HepG2 (cell line): Measurements from ENCODE around the gene CALML6. TPM values are rescaled to one million over a fixed set of nuclear protein-coding genes. Genes with fewer than 3 reads are reported as not detected.

Source experiments
- CEBPG ChIP-seq: IDR thresholded peaks from 2 replicates; pipeline ENCODE4 v1.6.1; 2016
- CHD2 ChIP-seq: IDR thresholded peaks from 2 replicates; pipeline ENCODE4 v1.6.1; 2011; ENCODE audit warnings: low read depth, low read length, improper control_type of control experiment
- KDM2A ChIP-seq: sonication (generic); formaldehyde crosslinking; IDR thresholded peaks from 2 replicates; pipeline ENCODE4 v1.4.0; 2020; ENCODE audit warnings: low read depth, missing genetic modification reagents, borderline replicate concordance
- RBFOX2 ChIP-seq: fragments of 200-400 bp; formaldehyde crosslinking; IDR thresholded peaks from 2 replicates; pipeline ENCODE4 v1.6.1; 2017; ENCODE audit warnings: low read depth, mild to moderate bottlenecking, low read length
- TBL1XR1 ChIP-seq: fragments of 150-350 bp; IDR thresholded peaks from 2 replicates; pipeline ENCODE4 v1.6.1; 2014; ENCODE audit warnings: borderline replicate concordance, low read length; ENCODE audit not compliant: partially characterized antibody
- ZNF121 ChIP-seq: sonication (generic); formaldehyde crosslinking; IDR thresholded peaks from 2 replicates; pipeline ENCODE4 v1.5.0; 2020; ENCODE audit warnings: mild to moderate bottlenecking, missing genetic modification reagents
- ZNF143 ChIP-seq: sonication (generic); formaldehyde crosslinking; IDR thresholded peaks from 2 replicates; pipeline ENCODE4 v1.4.0; 2020; ENCODE audit warnings: missing genetic modification reagents
- ZNF207 ChIP-seq: fragments of 450-650 bp; IDR thresholded peaks from 2 replicates; pipeline ENCODE4 v1.6.1; 2016; ENCODE audit warnings: antibody characterized with exemption, borderline replicate concordance
- ZNF256 ChIP-seq: sonication (generic); formaldehyde crosslinking; conservative IDR thresholded peaks from 2 replicates; pipeline ENCODE4 v1.4.0; 2020; ENCODE audit warnings: missing genetic modification reagents
- ZNF720 ChIP-seq: sonication (generic); formaldehyde crosslinking; IDR thresholded peaks from 2 replicates; pipeline ENCODE4 v1.4.0; 2020; ENCODE audit warnings: missing genetic modification reagents
- ZNF773 ChIP-seq: sonication (generic); formaldehyde crosslinking; IDR thresholded peaks from 2 replicates; pipeline ENCODE4 v1.4.0; 2020; ENCODE audit warnings: missing genetic modification reagents, borderline replicate concordance
- ZSCAN21 ChIP-seq: sonication (generic); formaldehyde crosslinking; IDR thresholded peaks from 2 replicates; pipeline ENCODE4 v1.8.0; 2022; ENCODE audit warnings: mild to moderate bottlenecking, missing genetic modification reagents, moderate library complexity, borderline replicate concordance
- polyA plus RNA-seq, 8 experiments: library from polyadenylated mRNA; depleted of rRNA in 3 of 8; stranded (reverse) in 7 of 8; unstranded in 1 of 8; fragments of >200 nt; fragmentation: Illumina TruSeq in 4 of 8; extraction: Trizol in 4 of 8; gene quantifications; 2 replicates each; pipeline versions ENCODE4 v1.2.1 to v1.2.3, GENCODE V29; 2011 to 2016; ENCODE audit warnings: low read depth in 4 of 8, missing spikeins in 1 of 8, mixed read lengths in 1 of 8; ENCODE audit not compliant: insufficient read depth in 1 of 8
- total RNA-seq, 5 experiments: library from RNA; depleted of rRNA; stranded (reverse); fragments of >200 nt; fragmentation: Illumina TruSeq; extraction: Trizol; gene quantifications; 2 replicates each; pipeline ENCODE4 v1.2.3, GENCODE V29; 2016; ENCODE audit warnings: low read depth in 1 of 5
- TF ChIP-seq, protein P1 (sequence below): sonication (generic); formaldehyde crosslinking; IDR thresholded peaks from 2 replicates; pipeline ENCODE4 v1.5.0; 2020; ENCODE audit warnings: missing genetic modification reagents, mild to moderate bottlenecking, borderline replicate concordance
- TF ChIP-seq, protein P2 (sequence below): sonication (generic); formaldehyde crosslinking; IDR thresholded peaks from 2 replicates; pipeline ENCODE4 v1.4.0; 2020; ENCODE audit warnings: mild to moderate bottlenecking, missing genetic modification reagents
- TF ChIP-seq, protein P3 (sequence below): IDR thresholded peaks from 2 replicates; pipeline ENCODE4 v1.6.1; 2016
- TF ChIP-seq, protein P4 (sequence below): sonication (generic); formaldehyde crosslinking; IDR thresholded peaks from 2 replicates; pipeline ENCODE4 v1.5.1; 2020; ENCODE audit warnings: mild to moderate bottlenecking, missing genetic modification reagents, borderline replicate concordance
- TF ChIP-seq, protein P5 (sequence below): sonication (generic); formaldehyde crosslinking; IDR thresholded peaks from 2 replicates; pipeline ENCODE4 v1.4.0; 2020; ENCODE audit warnings: mild to moderate bottlenecking, missing genetic modification reagents
- TF ChIP-seq, protein P6 (sequence below): IDR thresholded peaks from 2 replicates; pipeline ENCODE4 v1.6.1; 2016; ENCODE audit warnings: low read depth

CALML6 gene
- total and polyA plus RNA-seq, 2 of the 13 experiments (the other 11 are each of a cell fraction or from before 2014, with no cell fraction given) = 0.11 to 0.12 TPM

DNA sequence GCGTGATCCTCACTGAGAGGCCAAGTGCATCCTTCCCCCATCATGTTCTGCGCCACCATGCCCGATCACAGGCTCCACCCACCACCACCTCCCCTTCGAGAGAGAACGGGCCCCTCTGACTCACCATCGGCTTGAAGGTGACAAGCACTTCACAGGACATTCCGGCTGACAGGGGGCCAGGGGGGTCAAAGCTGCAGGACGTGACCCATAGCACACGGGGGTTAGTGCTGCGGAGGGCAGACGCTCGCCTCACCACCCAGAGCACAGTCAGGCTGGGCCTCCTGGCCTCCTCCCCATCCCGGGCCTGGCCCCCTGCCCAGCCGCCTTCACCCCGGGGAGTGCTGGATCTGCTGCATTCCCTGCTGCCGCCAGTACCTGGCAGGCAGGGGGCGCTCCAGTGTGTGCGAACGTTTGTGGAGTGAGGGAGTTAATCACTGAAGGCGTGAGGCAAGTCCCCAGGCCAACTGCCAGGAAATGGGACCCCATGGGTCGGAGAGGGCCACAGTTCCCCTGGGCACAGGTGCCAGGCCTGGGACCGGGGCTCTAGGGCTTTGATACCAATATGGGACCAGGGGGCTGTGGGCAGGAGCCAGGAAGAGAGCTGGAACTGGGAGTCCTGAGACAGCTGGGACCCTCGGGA lies 44.9 kb downstream of the CALML6 start (continued):
- TF ChIP-seq, protein P1, sequence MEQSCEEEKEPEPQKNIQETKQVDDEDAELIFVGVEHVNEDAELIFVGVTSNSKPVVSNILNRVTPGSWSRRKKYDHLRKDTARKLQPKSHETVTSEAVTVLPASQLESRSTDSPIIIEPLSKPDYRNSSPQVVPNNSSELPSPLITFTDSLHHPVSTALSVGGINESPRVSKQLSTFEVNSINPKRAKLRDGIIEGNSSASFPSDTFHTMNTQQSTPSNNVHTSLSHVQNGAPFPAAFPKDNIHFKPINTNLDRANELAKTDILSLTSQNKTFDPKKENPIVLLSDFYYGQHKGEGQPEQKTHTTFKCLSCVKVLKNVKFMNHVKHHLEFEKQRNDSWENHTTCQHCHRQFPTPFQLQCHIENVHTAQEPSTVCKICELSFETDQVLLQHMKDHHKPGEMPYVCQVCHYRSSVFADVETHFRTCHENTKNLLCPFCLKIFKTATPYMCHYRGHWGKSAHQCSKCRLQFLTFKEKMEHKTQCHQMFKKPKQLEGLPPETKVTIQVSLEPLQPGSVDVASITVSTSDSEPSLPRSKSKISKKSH (CRISPR knock-in tag) = peak; percentile 59; the same call in 1 of the 2 replicates
- TF ChIP-seq CHD2 (no peak), ZSCAN21 (CRISPR knock-in tag) (peak; percentile 73; the same call in 1 of the 2 replicates), ZNF207 (no peak), CEBPG (peak; percentile 30; the same call in 1 of the 2 replicates), ZNF143 (peak; percentile 51), ZNF256 (CRISPR knock-in tag) (no peak), ZNF121 (no peak), RBFOX2 (no peak), TBL1XR1 (peak; percentile 61), ZNF720 (CRISPR knock-in tag) (no peak), KDM2A (CRISPR knock-in tag) (peak; percentile 92), ZNF773 (CRISPR knock-in tag) (no peak)
- TF ChIP-seq, protein P2, sequence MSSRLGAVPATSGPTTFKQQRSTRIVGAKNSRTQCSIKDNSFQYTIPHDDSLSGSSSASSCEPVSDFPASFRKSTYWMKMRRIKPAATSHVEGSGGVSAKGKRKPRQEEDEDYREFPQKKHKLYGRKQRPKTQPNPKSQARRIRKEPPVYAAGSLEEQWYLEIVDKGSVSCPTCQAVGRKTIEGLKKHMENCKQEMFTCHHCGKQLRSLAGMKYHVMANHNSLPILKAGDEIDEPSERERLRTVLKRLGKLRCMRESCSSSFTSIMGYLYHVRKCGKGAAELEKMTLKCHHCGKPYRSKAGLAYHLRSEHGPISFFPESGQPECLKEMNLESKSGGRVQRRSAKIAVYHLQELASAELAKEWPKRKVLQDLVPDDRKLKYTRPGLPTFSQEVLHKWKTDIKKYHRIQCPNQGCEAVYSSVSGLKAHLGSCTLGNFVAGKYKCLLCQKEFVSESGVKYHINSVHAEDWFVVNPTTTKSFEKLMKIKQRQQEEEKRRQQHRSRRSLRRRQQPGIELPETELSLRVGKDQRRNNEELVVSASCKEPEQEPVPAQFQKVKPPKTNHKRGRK (CRISPR knock-in tag) = 0 out of 2 replicates have a peak, but pooled peaks have one; percentile 30
- TF ChIP-seq, protein P3, sequence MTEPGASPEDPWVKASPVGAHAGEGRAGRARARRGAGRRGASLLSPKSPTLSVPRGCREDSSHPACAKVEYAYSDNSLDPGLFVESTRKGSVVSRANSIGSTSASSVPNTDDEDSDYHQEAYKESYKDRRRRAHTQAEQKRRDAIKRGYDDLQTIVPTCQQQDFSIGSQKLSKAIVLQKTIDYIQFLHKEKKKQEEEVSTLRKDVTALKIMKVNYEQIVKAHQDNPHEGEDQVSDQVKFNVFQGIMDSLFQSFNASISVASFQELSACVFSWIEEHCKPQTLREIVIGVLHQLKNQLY = no peak
- TF ChIP-seq, protein P4, sequence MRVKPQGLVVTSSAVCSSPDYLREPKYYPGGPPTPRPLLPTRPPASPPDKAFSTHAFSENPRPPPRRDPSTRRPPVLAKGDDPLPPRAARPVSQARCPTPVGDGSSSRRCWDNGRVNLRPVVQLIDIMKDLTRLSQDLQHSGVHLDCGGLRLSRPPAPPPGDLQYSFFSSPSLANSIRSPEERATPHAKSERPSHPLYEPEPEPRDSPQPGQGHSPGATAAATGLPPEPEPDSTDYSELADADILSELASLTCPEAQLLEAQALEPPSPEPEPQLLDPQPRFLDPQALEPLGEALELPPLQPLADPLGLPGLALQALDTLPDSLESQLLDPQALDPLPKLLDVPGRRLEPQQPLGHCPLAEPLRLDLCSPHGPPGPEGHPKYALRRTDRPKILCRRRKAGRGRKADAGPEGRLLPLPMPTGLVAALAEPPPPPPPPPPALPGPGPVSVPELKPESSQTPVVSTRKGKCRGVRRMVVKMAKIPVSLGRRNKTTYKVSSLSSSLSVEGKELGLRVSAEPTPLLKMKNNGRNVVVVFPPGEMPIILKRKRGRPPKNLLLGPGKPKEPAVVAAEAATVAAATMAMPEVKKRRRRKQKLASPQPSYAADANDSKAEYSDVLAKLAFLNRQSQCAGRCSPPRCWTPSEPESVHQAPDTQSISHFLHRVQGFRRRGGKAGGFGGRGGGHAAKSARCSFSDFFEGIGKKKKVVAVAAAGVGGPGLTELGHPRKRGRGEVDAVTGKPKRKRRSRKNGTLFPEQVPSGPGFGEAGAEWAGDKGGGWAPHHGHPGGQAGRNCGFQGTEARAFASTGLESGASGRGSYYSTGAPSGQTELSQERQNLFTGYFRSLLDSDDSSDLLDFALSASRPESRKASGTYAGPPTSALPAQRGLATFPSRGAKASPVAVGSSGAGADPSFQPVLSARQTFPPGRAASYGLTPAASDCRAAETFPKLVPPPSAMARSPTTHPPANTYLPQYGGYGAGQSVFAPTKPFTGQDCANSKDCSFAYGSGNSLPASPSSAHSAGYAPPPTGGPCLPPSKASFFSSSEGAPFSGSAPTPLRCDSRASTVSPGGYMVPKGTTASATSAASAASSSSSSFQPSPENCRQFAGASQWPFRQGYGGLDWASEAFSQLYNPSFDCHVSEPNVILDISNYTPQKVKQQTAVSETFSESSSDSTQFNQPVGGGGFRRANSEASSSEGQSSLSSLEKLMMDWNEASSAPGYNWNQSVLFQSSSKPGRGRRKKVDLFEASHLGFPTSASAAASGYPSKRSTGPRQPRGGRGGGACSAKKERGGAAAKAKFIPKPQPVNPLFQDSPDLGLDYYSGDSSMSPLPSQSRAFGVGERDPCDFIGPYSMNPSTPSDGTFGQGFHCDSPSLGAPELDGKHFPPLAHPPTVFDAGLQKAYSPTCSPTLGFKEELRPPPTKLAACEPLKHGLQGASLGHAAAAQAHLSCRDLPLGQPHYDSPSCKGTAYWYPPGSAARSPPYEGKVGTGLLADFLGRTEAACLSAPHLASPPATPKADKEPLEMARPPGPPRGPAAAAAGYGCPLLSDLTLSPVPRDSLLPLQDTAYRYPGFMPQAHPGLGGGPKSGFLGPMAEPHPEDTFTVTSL (CRISPR knock-in tag) = peak; percentile 75; the same call in 1 of the 2 replicates
- TF ChIP-seq, protein P5, sequence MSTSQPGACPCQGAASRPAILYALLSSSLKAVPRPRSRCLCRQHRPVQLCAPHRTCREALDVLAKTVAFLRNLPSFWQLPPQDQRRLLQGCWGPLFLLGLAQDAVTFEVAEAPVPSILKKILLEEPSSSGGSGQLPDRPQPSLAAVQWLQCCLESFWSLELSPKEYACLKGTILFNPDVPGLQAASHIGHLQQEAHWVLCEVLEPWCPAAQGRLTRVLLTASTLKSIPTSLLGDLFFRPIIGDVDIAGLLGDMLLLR (CRISPR knock-in tag) = no peak
- TF ChIP-seq, protein P6, sequence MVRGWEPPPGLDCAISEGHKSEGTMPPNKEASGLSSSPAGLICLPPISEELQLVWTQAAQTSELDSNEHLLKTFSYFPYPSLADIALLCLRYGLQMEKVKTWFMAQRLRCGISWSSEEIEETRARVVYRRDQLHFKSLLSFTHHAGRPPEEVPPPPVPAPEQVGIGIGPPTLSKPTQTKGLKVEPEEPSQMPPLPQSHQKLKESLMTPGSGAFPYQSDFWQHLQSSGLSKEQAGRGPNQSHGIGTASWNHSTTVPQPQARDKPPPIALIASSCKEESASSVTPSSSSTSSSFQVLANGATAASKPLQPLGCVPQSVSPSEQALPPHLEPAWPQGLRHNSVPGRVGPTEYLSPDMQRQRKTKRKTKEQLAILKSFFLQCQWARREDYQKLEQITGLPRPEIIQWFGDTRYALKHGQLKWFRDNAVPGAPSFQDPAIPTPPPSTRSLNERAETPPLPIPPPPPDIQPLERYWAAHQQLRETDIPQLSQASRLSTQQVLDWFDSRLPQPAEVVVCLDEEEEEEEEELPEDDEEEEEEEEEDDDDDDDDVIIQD (CRISPR knock-in tag) = peak; percentile 52
